Fibroblast of skin of left biceps (primary cell): ENCODE data around the gene LRBA.
"Not testable (repeated sequence)": the region's sequence is repeated elsewhere in the genome, so short reads cannot be mapped to it uniquely, and the experiment has no call there.

Source experiments
- DNase-seq, 2 experiments: peaks; one replicate each; pipeline ENCODE4 v3.0.0-alpha.2; 2013; ENCODE audit warnings: low read depth in 2 of 2

Gene LRBA

DNA sequence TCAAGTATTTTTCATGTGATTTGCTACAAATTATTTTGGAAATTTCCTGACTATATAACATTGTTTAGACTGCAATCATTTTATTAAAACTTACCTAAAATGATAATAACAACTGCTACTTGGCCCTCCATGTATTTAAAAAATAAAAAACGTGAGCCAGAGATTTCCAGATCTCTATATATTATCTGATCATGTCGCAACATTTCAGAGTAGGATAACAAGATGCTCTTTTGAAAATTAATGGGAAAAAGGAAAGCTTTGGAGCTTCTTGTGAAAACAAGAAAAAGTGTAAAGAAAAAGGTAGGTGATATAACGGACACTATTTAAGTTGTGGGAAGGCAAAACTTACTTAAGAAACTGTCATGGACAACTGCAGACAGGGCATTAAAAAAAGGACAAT lies 448.0 kb downstream of the LRBA start:
- no peak for DNase-seq

DNA sequence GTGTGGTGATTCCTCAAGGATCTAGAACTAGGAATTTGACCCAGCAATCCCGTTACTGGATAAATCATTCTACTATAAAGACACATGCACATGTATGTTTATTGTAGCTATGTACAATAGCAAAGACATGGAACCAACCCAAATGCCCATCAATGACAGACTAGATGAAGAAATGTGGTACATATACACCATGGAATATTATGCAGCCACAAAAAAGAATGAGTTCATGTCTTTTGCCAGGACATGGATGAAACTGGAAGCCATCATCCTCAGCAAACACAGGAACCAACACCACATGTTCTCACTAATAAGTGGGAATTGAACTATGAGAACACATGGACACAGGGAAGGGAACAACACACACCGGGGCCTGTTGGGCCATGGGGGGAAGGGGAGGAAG lies 450.1 kb downstream of the LRBA start:
- not testable (repeated sequence) for DNase-seq

DNA sequence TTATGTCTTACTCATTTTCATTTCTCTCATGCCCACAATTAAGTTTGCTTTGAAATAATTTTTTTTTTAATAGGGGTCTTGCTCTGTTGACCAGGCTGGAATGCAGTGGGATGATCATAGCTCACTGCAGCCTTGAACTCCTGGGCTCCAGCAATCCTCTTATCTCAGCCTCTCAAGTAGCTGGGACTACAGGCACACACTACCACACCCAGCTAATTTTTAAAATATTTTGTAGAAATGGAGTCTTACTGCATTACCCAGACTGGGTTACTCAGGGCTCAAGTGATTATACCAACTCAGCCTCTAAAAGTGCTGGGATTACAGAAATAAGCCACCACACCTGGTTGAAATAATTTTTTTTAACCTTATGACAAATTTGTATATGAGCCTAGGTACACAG lies 452.3 kb downstream of the LRBA start:
- DNase-seq, result no peak

DNA sequence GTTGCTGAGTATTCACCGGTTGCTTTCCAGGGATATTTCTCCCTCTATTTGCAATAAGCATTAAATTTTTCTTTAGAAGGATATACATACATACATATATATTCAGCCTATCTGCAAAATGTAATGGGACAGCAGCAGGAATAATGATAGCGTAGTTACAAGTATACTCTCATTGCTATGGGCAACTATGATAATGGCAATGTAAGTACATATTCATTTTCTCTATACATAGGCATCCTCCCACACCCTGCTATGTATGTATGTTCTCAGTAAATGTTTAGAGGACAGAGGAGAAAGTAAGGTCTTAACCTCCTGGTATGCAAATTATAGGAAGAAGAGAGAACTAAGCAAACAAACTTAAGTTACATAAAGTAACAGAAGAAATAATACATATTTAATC lies 452.8 kb downstream of the LRBA start:
- no peak for DNase-seq

DNA sequence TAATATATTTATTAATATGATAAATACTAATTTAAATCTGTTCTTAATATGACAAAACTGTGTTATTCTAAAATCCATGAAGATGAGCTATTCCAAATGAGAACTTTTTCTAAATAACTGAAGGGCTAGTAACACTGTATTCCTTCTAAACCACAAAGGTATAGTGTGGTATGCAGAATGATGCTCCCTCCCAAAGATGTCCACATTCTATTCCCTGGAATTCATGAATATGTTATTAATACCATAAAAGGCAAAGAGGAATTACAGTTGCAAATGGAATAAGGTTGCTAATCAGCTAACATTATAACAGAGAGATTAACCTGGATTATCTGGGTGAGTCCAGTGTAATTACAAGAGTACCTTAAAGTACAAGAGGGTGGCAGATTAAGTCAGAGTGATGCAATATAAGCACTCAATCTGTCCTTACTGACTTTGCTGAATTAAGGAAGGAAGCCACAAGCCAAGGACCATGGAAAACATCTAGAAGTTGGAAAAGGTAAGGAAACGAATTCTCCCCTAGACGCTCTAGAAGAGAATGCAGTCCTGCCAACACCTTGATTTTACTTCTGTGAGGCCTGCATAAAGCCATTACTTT lies 453.8 kb downstream of the LRBA start:
- no peak for DNase-seq

DNA sequence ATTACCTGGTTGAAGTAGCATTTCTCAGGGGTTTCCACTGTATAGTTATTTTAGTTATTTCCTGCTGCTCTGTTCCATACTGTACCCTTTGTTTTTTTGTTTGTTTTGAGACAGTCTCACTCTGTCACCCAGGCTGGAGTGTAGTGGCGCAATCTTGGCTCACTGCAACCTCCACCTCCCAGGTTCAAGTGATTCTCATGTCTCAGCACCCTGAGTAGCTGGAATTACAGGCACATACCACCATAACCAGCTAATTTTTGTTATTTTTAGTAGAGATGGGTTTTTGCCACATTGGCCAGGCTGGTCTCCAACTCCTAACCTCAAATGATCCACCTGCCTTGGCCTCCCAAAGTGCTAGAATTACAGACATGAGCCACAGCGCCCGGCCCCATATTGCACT lies 457.3 kb downstream of the LRBA start:
- DNase-seq, result not testable (repeated sequence)

DNA sequence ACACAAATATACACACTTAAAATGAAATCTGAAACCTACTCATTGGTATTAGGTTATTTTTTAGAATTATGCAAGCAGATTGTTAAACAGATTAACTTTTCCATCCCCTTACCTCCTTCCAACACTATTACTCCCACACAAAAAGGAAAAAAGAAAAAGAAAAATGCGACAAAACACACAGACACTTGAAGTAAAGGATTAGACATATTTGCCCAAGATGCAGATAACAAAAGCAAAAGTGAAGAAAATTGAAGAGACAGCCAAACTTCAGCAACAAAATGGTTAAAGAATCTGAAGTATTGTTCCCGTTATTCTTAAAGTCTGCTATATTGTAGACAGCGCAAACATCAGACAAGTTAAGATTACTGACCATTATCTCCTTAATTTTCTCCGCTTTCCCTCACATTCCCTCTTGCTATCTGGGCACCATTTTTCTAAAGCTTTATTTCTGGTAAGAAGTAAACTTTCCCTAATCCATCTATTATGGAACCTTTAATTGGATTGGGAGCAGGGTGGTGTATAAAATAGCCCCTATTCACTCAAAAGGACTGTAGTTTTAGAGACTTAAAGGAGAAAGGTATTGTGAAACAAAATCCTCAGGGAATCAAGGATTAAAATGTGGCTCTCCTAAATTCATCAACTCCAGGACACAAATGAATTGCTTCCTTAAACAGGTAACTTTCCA lies 467.8 kb downstream of the LRBA start:
- no peak for DNase-seq

DNA sequence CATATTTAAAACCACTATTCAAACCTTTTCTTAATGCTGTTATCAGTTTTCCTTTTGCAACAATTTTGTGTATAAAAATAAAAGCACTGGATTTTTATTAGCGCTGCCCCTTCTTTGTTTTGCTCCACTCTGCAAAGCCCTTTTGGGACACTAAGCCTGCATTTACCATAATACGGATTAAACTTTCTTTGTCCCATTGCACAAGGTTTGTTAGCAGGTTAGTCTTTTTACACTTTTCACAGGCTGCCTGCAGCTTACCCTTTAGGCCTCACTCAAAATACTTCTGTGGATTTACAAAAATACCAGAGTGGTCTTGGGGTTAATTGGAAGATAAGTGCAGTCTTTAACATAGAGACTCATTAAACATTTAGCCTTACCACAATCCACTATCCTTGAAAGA lies 468.8 kb downstream of the LRBA start:
- DNase-seq, result no peak

DNA sequence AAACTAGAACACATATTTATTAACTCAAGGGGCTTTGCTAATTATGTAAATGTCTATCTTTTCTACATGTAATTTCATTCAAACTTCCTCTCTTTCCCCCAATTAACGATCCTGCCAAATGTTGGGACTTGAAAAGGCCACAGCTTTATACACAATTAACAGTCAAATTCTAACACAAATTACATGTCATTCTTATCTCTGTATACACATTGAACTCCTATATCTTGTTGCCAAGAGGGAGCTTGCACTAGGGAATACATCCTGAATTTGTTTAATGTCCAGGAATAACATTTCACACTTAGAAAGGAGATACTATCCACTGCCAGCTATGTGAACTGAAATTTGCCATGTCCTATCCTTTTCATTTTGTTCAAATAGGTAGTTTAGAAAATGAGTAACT lies 472.0 kb downstream of the LRBA start:
- DNase-seq, result no peak

DNA sequence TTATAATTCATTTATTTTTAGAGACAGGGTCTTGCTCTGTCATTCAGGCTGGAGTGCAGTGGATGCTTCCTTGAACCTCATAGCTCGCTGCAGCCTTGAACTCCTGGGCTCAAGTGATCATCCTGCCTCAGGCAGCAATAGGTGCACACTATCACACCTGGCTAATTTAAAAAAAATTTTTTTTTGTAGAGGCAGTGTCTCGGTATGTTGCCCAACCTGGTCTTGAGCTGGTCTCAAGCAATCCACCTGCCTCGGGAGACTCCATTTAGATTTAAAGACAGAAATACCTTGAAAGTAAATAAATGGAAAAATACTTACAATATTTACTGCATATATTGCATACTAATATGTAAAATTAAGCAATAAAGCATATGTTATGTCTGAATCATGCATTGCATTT lies 473.4 kb downstream of the LRBA start:
- DNase-seq, result no peak

DNA sequence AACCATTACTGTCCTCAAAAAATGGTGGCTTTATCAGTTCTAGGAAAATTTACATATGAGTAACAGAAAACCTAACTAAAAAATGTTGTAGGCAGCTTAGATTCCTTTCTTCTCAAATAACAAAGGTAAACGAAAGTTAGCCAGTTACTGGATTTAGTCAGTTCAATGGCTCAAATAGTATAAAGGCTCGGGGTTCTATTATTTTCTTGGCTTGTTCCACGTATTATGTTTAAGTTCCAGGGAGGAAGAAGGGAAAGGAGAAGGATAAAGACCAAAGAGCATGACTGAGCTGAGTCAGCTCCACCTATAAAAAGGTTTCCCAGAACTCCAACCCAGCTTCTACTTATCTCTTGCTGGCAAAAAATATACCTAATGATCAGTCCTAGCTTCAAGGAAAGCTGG lies 474.1 kb downstream of the LRBA start:
- no peak for DNase-seq

DNA sequence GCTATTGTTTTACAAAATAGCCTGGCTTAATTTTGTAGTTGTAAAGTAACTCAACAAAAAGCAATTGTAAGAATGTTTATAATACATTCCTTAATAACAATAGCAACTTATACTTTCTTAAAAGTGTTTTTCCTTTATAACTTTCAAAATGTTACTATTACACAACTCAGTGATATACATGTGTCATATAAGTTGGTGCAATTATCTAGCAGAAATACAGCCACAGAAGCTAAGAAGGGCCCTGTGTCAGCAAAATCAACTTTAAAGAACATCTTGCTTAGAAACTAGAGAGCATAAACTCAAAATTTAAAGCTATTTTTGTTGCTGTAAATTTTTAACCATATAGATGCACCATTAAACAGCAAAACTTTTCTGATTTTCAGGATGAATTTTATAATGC lies 474.5 kb downstream of the LRBA start:
- no peak for DNase-seq

DNA sequence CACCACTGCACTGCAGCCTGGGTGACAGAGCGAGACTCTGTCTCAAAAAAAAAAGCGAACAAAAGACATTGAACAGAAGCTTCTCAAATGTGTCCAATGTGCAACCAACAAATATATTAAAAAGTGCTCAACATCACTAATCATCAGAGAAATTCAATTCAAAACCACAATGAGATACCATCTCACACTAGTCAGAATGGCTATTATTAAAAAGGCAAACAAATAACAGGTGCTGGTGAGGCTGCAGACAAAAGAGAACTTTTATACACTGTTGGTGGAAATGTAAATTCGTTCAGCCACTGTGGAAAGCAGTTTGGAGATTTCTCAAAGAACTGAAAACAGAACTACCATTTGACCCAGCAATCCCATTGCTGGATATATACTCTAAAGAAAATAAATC lies 477.2 kb downstream of the LRBA start:
- DNase-seq, result not testable (repeated sequence)

DNA sequence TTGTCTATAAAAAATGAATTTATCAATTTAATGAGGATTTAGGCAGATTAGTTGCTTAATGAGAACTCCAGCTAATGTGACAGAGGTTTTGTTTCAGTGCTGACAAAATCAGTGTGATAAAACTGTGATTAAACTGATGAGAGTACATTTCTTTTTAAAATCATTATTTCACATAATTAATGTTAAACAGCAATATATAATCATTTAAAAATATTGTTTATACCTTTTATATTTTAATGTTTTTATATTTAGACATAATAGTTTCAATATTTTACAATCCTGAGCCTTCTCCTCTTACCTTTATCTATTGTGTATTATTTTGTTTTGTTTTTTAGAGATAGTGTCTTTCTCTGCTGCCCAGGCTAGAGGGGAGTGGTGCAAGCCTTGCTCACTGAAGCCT lies 480.3 kb downstream of the LRBA start:
- no peak for DNase-seq

DNA sequence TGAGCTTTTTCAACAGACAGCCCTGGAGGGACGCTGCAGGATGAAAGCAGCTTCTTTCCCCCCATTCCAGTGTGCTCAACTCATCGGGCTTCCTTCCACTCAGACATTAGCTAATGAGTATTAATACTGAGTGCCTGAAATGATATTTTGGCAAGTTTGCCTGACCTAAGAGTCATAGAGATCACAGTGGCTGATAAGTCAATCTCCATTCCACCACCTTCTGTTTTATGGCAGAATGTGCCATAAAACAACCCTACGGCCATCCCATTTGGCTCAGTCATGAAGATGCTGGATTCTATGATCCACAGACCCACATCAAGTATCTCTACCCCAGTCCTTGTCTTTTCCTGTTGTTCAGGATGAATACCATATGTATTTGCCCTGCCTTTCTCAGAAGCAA lies 481.4 kb downstream of the LRBA start:
- DNase-seq, result no peak

DNA sequence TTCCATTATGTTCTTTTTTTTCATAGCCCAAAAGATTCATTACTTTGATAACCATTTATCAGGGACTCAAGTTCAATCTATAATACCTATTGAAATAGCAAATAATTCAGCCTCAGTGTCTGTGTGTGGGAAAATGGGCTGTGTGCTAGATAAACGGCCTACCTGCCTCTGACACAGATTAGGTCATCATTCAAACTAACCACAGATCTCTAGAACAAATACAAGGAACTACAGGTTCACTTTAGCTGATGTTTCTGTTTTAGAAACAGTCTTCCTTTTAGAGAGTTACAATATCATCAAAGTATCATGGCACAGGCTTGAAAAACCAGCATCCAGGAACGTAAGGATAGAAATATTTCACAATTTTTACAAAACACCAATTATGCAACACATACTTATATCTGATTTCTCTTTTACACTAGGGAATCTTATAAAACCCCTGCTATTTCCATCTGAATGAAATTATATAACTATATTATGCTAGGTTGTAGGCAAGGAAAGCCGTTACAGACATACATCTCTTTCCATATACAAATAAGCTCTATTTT lies 489.7 kb downstream of the LRBA start:
- no peak for DNase-seq

DNA sequence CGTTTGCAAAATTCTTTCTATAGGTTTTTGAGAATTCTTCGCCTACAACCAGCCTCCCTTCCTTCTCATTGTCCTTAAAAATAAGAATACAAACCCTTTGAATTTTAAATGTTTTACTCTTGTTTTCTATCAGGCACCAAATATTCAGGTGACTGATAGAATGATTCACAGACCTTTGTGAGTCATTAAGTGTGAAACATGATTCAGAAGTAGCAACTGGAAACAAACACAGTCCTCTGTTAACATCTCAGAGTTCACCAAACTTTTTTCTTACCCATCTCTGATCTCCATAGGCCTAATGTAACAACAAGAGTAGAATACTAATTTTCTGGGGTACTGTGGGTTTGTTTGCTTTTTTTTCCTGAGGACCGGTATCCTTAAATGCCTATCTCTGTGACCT lies 496.5 kb downstream of the LRBA start:
- no peak for DNase-seq

DNA sequence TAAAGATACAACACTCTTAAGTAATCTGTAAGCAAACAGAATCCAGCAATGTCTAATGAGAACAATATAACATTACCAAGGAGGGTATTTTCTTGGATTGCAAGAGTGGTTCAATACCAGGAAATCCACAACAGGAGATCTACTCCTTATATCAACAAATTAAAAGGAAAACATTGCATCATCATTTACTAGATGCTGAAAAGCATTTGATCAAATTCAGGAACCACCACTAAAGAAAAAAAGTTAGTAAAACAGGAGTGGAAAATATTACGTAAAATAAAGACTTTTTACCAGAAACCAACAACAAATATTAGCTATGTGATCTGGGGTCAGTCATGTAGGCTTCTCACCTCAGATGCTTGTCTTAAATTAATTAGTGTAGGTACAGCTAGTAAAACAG lies 499.9 kb downstream of the LRBA start:
- no peak for DNase-seq

DNA sequence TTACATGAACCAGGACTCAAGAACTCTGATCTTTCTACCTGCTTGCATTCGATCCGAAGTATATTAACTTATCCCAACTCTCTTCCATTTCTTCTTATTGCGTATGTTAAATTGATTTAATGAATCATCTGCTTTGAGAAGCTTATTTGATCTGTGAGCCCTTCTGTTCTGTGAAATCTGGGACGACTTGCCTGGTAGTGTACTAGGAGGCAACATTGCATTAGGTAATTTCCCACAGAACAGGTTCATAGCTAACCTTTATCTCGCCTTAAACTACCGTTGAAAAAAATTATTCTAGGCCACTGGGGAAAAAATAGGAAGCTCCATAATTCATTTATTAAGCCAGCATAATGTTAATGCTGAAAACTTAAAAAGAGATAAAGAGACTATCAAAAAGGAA lies 500.4 kb downstream of the LRBA start:
- DNase-seq, result no peak

DNA sequence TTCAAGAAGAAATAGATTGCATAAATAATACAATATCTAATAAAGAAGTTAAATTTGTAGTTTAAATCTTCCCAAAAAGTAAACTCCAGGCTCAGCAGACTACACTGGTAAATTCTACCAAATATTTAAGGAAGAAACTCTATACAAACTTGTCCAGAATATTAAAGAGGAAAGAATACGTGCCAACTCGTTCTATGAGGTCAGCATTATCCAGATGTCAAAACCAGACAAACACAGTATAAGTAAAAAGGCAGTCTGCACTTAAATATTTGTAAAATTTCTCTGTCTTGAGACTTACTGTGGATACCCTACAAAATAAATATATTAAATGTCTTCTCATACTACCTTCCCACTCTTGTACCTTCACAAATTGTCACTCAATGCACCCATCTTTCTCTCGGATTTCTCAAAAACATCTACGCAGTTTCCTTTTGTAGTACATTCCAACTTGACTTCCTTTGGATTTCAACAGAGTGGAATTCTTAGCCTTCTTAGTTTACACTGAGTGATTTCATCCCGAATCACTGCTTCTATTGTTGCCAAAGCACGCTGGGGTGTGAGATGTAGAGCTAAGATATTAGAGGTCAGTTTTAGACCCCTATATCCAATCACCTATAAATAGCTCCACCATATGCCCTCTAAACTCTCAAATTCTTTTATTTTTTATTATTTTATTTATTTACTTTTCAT lies 504.8 kb downstream of the LRBA start:
- peak; percentile 58 to 65 for DNase-seq

DNA sequence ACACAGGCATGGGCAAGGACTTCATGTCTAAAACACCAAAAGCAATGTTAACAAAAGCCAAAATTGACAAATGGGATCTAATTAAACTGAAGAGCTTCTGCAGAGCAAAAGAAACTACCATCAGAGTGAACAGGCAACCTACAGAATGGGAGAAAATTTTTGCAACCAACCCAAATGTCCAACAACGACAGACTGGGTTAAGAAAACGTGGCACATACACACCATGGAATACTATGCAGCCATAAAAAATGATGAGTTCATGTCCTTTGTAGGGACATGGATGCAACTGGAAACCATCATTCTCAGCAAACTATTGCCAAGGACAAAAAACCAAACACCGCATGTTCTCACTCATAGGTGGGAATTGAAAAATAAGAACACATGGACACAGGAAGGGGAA lies 507.4 kb downstream of the LRBA start:
- DNase-seq, result not testable (repeated sequence)

DNA sequence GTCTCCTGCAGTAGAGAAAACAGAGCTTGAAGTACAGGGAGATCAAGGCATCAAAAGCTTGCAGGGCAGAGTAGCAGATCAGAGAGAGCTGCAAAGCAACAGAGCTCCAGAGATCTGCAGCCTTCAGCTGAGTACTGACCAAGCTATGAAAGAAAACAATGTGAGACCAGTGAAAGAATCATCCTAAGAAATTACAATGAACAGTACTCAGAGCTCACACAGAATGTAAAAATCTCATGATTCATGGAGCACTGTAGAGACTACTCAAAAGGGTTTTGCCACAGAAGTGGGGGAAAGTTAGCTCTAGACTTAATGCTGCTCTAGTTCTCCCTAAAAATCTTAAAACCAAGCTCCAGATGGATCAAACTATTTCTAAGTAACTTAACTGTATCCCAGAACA lies 513.1 kb downstream of the LRBA start:
- no peak for DNase-seq
